H9 (cell line): Measurements from ENCODE around the gene ZNF683. TPM values are rescaled to one million over a fixed set of nuclear protein-coding genes. Genes with fewer than 3 reads are reported as not detected.
A peak's percentile ranks its signal among the peaks of the same experiment; 100 is the strongest.

Source experiments
- DNase-seq: peaks from one replicate; pipeline ENCODE4 v3.0.0-alpha.2; 2017
- H2AFZ ChIP-seq: one replicate; pipeline ENCODE4 v1.6.1; 2013; ENCODE audit warnings: mild to moderate bottlenecking, low read length, control low read depth, moderate library complexity
- H2AK5ac ChIP-seq: 2 replicates; pipeline ENCODE4 v1.6.1; 2013; ENCODE audit warnings: low read length, control low read depth, mixed read lengths; ENCODE audit not compliant: insufficient read length
- H2BK120ac ChIP-seq: one replicate; pipeline ENCODE4 v1.6.1; 2013; ENCODE audit warnings: low read depth, mild to moderate bottlenecking, low read length, control low read depth, inconsistent platforms; ENCODE audit not compliant: poor library complexity, severe bottlenecking
- H2BK12ac ChIP-seq: 2 replicates; pipeline ENCODE4 v1.6.1; 2013; ENCODE audit warnings: low read length, control low read depth, mixed read lengths, low read depth; ENCODE audit not compliant: insufficient read length
- H2BK15ac ChIP-seq: 2 replicates; pipeline ENCODE4 v1.6.1; 2013; ENCODE audit warnings: low read depth, low read length, control low read depth
- H2BK20ac ChIP-seq: one replicate; pipeline ENCODE4 v1.6.1; 2013; ENCODE audit warnings: low read depth, mild to moderate bottlenecking, low read length, control low read depth, inconsistent platforms; ENCODE audit not compliant: poor library complexity, severe bottlenecking
- H2BK5ac ChIP-seq: 2 replicates; pipeline ENCODE4 v1.6.1; 2013; ENCODE audit warnings: low read length, control low read depth, mixed read lengths; ENCODE audit not compliant: insufficient read length
- H3K14ac ChIP-seq: 2 replicates; pipeline ENCODE4 v1.6.1; 2013; ENCODE audit warnings: low read length, control low read depth; ENCODE audit not compliant: insufficient read depth
- H3K18ac ChIP-seq: 2 replicates; pipeline ENCODE4 v1.6.1; 2013; ENCODE audit warnings: low read depth, mild to moderate bottlenecking, mixed read lengths, low read length, control low read depth; ENCODE audit not compliant: insufficient read length
- H3K23ac ChIP-seq: 2 replicates; pipeline ENCODE4 v1.6.1; 2013; ENCODE audit warnings: low read length, control low read depth, mixed read lengths, low read depth; ENCODE audit not compliant: insufficient read length
- H3K23me2 ChIP-seq: 2 replicates; pipeline ENCODE4 v1.6.1; 2013; ENCODE audit warnings: low read depth, mild to moderate bottlenecking, mixed read lengths, low read length, control low read depth; ENCODE audit not compliant: insufficient read length, poor library complexity, severe bottlenecking
- H3K27ac ChIP-seq: 2 replicates; pipeline ENCODE4 v1.5.1; 2013; ENCODE audit warnings: low read length, control low read depth, mixed read lengths, low read depth; ENCODE audit not compliant: insufficient read length
- H3K27me3 ChIP-seq: 2 replicates; pipeline ENCODE4 v1.6.1; 2013; ENCODE audit warnings: low read length, control low read depth, inconsistent platforms; ENCODE audit not compliant: insufficient read depth
- H3K4ac ChIP-seq: 2 replicates; pipeline ENCODE4 v1.6.1; 2013; ENCODE audit warnings: low read depth, mild to moderate bottlenecking, control low read depth, inconsistent platforms, low read length, moderate library complexity
- H3K4me1 ChIP-seq: 2 replicates; pipeline ENCODE4 v1.6.1; 2013; ENCODE audit warnings: low read length, control low read depth, inconsistent platforms; ENCODE audit not compliant: insufficient read depth
- H3K4me2 ChIP-seq: 2 replicates; pipeline ENCODE4 v1.6.1; 2013; ENCODE audit warnings: low read length, control low read depth, mixed read lengths; ENCODE audit not compliant: insufficient read length, insufficient read depth
- H3K56ac ChIP-seq: 2 replicates; pipeline ENCODE4 v1.6.1; 2013; ENCODE audit warnings: low read depth, mild to moderate bottlenecking, mixed read lengths, low read length, control low read depth; ENCODE audit not compliant: insufficient read length
- H3K79me1 ChIP-seq: 2 replicates; pipeline ENCODE4 v1.6.1; 2013; ENCODE audit warnings: low read depth, mild to moderate bottlenecking, moderate library complexity, low read length, control low read depth, inconsistent platforms; ENCODE audit not compliant: insufficient read depth, poor library complexity, severe bottlenecking
- H3K79me2 ChIP-seq: 2 replicates; pipeline ENCODE4 v1.6.1; 2013; ENCODE audit warnings: low read length, control low read depth, inconsistent platforms; ENCODE audit not compliant: insufficient read depth
- H3K9ac ChIP-seq: 2 replicates; pipeline ENCODE4 v1.6.1; 2013; ENCODE audit warnings: low read length, control low read depth, mixed read lengths; ENCODE audit not compliant: insufficient read length; ENCODE audit errors: extremely low read depth
- H3K9me3 ChIP-seq: one replicate; pipeline ENCODE4 v1.6.1; 2013; ENCODE audit warnings: low read depth, low read length, inconsistent platforms; ENCODE audit not compliant: control insufficient read depth
- H3T11ph ChIP-seq: one replicate; pipeline ENCODE4 v1.6.1; 2013; ENCODE audit warnings: mild to moderate bottlenecking, low read length, control low read depth, inconsistent platforms
- H4K20me1 ChIP-seq: one replicate; pipeline ENCODE4 v1.6.1; 2013; ENCODE audit not compliant: control insufficient read depth, insufficient read length, insufficient read depth
- H4K5ac ChIP-seq: 2 replicates; pipeline ENCODE4 v1.6.1; 2013; ENCODE audit warnings: low read depth, mild to moderate bottlenecking, mixed read lengths, low read length, control low read depth; ENCODE audit not compliant: insufficient read length
- H4K8ac ChIP-seq: replicated peaks from 2 replicates; pipeline ENCODE4 v1.6.1; 2013; ENCODE audit warnings: low read length, control low read depth, mixed read lengths, low read depth; ENCODE audit not compliant: insufficient read length
- H4K91ac ChIP-seq: 2 replicates; pipeline ENCODE4 v1.6.1; 2013; ENCODE audit warnings: low read depth, mild to moderate bottlenecking, moderate library complexity, mixed read lengths, low read length, control low read depth; ENCODE audit not compliant: insufficient read length
- H3K27ac Mint-ChIP-seq, 3 experiments: 2 replicates in 2 of 3; 3 replicates in 1 of 3; pipeline ENCODE4 v1.8.0; 2020 to 2021; ENCODE audit warnings: mixed read lengths in 3 of 3, mild to moderate bottlenecking in 1 of 3, moderate library complexity in 1 of 3
- H3K27me3 Mint-ChIP-seq: 2 replicates; pipeline ENCODE4 v1.8.0; 2021; ENCODE audit warnings: low read depth, mild to moderate bottlenecking, moderate library complexity, mixed read lengths
- H3K36me3 Mint-ChIP-seq, 3 experiments: 2 replicates in 2 of 3; 3 replicates in 1 of 3; pipeline ENCODE4 v1.8.0; 2020 to 2021; ENCODE audit warnings: low read depth in 3 of 3, mixed read lengths in 3 of 3; ENCODE audit not compliant: insufficient read depth in 1 of 3
- H3K4me1 Mint-ChIP-seq, 2 experiments: 2 replicates each; pipeline ENCODE4 v1.8.0; 2020; ENCODE audit warnings: mixed read lengths in 2 of 2
- H3K4me3 Mint-ChIP-seq, 2 experiments: 2 replicates in 1 of 2; 3 replicates in 1 of 2; pipeline ENCODE4 v1.8.0; 2020 to 2021; ENCODE audit warnings: mild to moderate bottlenecking in 2 of 2, mixed read lengths in 2 of 2, moderate library complexity in 1 of 2
- H3K9me3 Mint-ChIP-seq, 2 experiments: 2 replicates in 1 of 2; 3 replicates in 1 of 2; pipeline ENCODE4 v1.8.0; 2020; ENCODE audit warnings: mild to moderate bottlenecking in 2 of 2, mixed read lengths in 2 of 2, moderate library complexity in 1 of 2
- CTCF ChIP-seq: fragments of 200-600 bp; sonication (generic); conservative IDR thresholded peaks from 3 replicates; pipeline ENCODE4 v1.8.0; 2021; ENCODE audit warnings: antibody characterized with exemption, mild to moderate bottlenecking
- WGBS: extraction: QIAGEN DNeasy Blood & Tissue Kit; methylation state at CpG from one replicate; pipeline ENCODE4 v1.1.7; 2013; ENCODE audit warnings: missing lambda C conversion rate, low lambda C conversion rate, mixed read lengths; ENCODE audit not compliant: insufficient read length; ENCODE audit errors: extremely low coverage; 5-methylcytosine and 5-hydroxymethylcytosine counted together
- total RNA-seq: library from RNA; stranded (reverse); gene quantifications from 2 replicates; pipeline ENCODE4 v1.2.1, GENCODE V29; 2021

ZNF683 gene
- total RNA-seq, 1 experiment from 2014 or later, result not detected

- no peak overlapping the region for H2AFZ ChIP-seq
- no peak overlapping the region for H2BK20ac ChIP-seq
- H4K8ac ChIP-seq, result no peak overlapping the region
- no peaks in the 10 kb centered on the region for H3K4me1 ChIP-seq
- H3K14ac ChIP-seq, result no peak overlapping the region
- no peak overlapping the region for H2BK5ac ChIP-seq
- H3K9me3 ChIP-seq, result no peaks in the 10 kb centered on the region
- H3K18ac ChIP-seq, result no peak overlapping the region
- no peaks in the 10 kb centered on the region for H3K27me3 ChIP-seq
- no peak for TF ChIP-seq CTCF
- H3K4ac ChIP-seq, result no peak overlapping the region
- H2BK15ac ChIP-seq, result no peak overlapping the region
- no peak overlapping the region for H3K9ac ChIP-seq
- Mint-ChIP-seq H3K9me3 (no peaks in the 10 kb centered on the region), H3K27me3 (no peaks in the 10 kb centered on the region), H3K4me3 (no peak overlapping the region), H3K27ac (peak overlapping the region in 2 of 3 experiments; percentile 35 to 90; a peak in 2 of 7 replicates), H3K4me1 (peaks cover 0 to 6% of the 10 kb centered on the region in 2 experiments; a peak in 1 of 4 replicates), H3K36me3 (peaks cover 8 to 39% (median 33%) of the 10 kb centered on the region in 3 experiments; a peak in 6 of 7 replicates)
- WGBS, result no CpG with 5 or more reads among the region's 8 CpGs
- H4K20me1 ChIP-seq, result no peaks in the 10 kb centered on the region
- no peak overlapping the region for H3T11ph ChIP-seq
- no peak overlapping the region for H2BK120ac ChIP-seq
- H4K5ac ChIP-seq, result no peak overlapping the region
- H3K23me2 ChIP-seq, result no peaks in the 10 kb centered on the region
- H2BK12ac ChIP-seq, result no peak overlapping the region
- H3K4me2 ChIP-seq, result no peak overlapping the region
- H3K27ac ChIP-seq, result no peak overlapping the region
- H3K56ac ChIP-seq, result no peak overlapping the region
- no peaks in the 10 kb centered on the region for H3K79me1 ChIP-seq
- H3K23ac ChIP-seq, result no peak overlapping the region
- DNase-seq, result no peak
- H3K79me2 ChIP-seq, result no peaks in the 10 kb centered on the region
- H2AK5ac ChIP-seq, result no peak overlapping the region
- no peak overlapping the region for H4K91ac ChIP-seq
Measured at GRCh38 chr1:26328597-26328996, 44.0 kb downstream of the ZNF683 start.
